K562 (cell line): ENCODE data around the gene SFPQ. TPM values are rescaled to one million over a fixed set of nuclear protein-coding genes. Genes with fewer than 3 reads are reported as not detected.

Source experiments
- BMI1 ChIP-seq: fragments of 150-350 bp; IDR thresholded peaks from 2 replicates; pipeline ENCODE4 v1.6.1; 2014; ENCODE audit warnings: low read length
- CBFA2T3 ChIP-seq: fragments of 450-650 bp; IDR thresholded peaks from 2 replicates; pipeline ENCODE4 v1.6.1; 2017
- ETV5 ChIP-seq: sonication (generic); formaldehyde crosslinking; IDR thresholded peaks from 2 replicates; pipeline ENCODE4 v1.4.0; 2020; ENCODE audit warnings: low read depth, mild to moderate bottlenecking, missing genetic modification reagents
- GTF2A2 ChIP-seq: IDR thresholded peaks from 2 replicates; pipeline ENCODE4 v1.6.1; 2016; ENCODE audit warnings: mild to moderate bottlenecking, missing genetic modification characterization, missing compliant biosample characterization
- HNRNPK ChIP-seq: fragments of 200-400 bp; formaldehyde crosslinking; IDR thresholded peaks from one replicate; pipeline ENCODE4 v1.6.1; 2018; ENCODE audit warnings: mild to moderate bottlenecking, low read depth, low read length; ENCODE audit not compliant: poor library complexity, severe bottlenecking
- ZNF518B ChIP-seq: fragments of 250-450 bp; sonication (Bioruptor Pico); IDR thresholded peaks from 2 replicates; pipeline ENCODE4 v1.5.0; 2021; ENCODE audit warnings: mild to moderate bottlenecking, moderate library complexity
- ZNF717 ChIP-seq: fragments of 250-450 bp; sonication (Bioruptor Pico); IDR thresholded peaks from 2 replicates; pipeline ENCODE4 v1.5.0; 2021
- polyA plus RNA-seq, 8 experiments: library from polyadenylated mRNA; depleted of rRNA in 4 of 8; stranded (reverse) in 5 of 8; unstranded in 3 of 8; fragments of >200 nt; fragmentation: Nextera tagmentation in 2 of 8; fragmentation: Illumina TruSeq in 1 of 8; extraction: Ambion mirVana in 2 of 8; extraction: Trizol in 1 of 8; gene quantifications; 2 replicates each; pipeline versions ENCODE4 v1.2.1 to v1.2.3, GENCODE V29; 2011 to 2014; ENCODE audit warnings: inconsistent platforms in 1 of 8, missing spikeins in 1 of 8
- total RNA-seq, 7 experiments: library from RNA; depleted of rRNA in 6 of 7; stranded (reverse); fragments of >200 nt in 6 of 7; fragmentation: Illumina TruSeq in 2 of 7; extraction: Trizol in 2 of 7; gene quantifications; 2 replicates each; pipeline versions ENCODE4 v1.2.1 to v1.2.3, GENCODE V29; 2011 to 2021; ENCODE audit warnings: low replicate concordance in 1 of 7
- TF ChIP-seq, protein P1 (sequence below): sonication (generic); formaldehyde crosslinking; IDR thresholded peaks from 2 replicates; pipeline ENCODE4 v1.8.1; 2023; ENCODE audit warnings: mild to moderate bottlenecking, missing genetic modification reagents, moderate library complexity
- TF ChIP-seq, protein P2 (sequence below), 2 experiments: IDR thresholded peaks in 1 of 2; conservative IDR thresholded peaks in 1 of 2; 2 replicates each; pipeline ENCODE4 v1.6.1; 2016; ENCODE audit warnings: low read depth in 2 of 2, mild to moderate bottlenecking in 1 of 2, missing compliant biosample characterization in 1 of 2, missing genetic modification characterization in 1 of 2, moderate library complexity in 1 of 2

SFPQ gene
- total and polyA plus RNA-seq, 9 of the 15 experiments (the other 6 are each of a cell fraction or from before 2014, with no cell fraction given) = 69.7 to 562 (median 399) TPM

DNA sequence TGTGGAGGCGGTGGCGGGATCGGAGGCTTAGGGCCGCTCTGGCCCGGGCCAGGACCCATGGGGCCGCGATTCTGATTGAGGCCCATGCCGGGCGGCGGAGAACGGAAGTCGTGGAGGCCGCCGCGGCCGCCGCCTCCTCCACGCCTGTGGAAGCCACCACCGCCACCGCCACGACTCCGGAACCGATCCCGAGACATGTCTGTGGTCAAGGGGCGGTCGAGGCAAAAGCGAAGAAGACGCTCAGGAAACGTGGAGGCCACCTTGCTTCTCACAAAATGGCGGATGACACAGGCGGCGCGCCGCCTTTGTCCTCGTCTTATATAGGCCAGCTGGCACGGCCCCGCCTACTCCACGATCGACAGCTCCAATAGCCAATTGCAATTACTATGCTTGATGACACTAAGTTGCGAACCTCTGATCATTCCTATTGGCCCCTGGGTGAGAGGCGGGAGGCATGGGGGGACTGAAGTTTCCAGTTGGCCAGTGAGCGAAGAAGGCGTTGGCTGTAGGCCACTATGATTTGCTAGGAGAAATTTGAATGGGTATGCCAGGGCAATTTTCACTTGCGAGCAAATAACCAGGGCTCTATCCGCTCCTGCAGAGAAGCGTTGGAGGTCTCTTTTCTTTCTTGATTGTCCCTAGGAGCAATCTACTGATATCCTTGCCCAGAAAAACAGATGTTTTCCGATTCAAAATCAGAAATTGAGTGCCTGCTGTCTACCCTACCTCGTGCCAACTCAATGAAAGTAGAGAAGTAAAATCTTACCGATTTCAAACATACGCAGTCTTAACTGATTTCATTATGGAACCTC, at the start of gene SFPQ (continued):
- TF ChIP-seq ZNF518B (CRISPR knock-in tag) (no peak), ETV5 (CRISPR knock-in tag) (peak; percentile 84), HNRNPK (no peak), BMI1 (no peak), ZNF717 (CRISPR knock-in tag) (no peak), CBFA2T3 (no peak), GTF2A2 (peak; percentile 96)
- TF ChIP-seq, protein P1, sequence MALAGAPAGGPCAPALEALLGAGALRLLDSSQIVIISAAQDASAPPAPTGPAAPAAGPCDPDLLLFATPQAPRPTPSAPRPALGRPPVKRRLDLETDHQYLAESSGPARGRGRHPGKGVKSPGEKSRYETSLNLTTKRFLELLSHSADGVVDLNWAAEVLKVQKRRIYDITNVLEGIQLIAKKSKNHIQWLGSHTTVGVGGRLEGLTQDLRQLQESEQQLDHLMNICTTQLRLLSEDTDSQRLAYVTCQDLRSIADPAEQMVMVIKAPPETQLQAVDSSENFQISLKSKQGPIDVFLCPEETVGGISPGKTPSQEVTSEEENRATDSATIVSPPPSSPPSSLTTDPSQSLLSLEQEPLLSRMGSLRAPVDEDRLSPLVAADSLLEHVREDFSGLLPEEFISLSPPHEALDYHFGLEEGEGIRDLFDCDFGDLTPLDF (CRISPR knock-in tag) = peak; percentile 23; the same call in 1 of the 2 replicates
- TF ChIP-seq, protein P2, sequence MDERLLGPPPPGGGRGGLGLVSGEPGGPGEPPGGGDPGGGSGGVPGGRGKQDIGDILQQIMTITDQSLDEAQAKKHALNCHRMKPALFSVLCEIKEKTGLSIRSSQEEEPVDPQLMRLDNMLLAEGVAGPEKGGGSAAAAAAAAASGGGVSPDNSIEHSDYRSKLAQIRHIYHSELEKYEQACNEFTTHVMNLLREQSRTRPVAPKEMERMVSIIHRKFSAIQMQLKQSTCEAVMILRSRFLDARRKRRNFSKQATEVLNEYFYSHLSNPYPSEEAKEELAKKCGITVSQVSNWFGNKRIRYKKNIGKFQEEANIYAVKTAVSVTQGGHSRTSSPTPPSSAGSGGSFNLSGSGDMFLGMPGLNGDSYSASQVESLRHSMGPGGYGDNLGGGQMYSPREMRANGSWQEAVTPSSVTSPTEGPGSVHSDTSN (CRISPR knock-in tag; IDR thresholded peaks at IDR 0.05; ENCODE audit: low read depth) = peak; percentile 91
- TF ChIP-seq, protein P2 (tag; conservative IDR thresholded peaks at IDR 0.05; ENCODE audit: low read depth) = peak; percentile 99
